ENCODE measurements around the gene ANKRD13B. TPM values are rescaled to one million over a fixed set of nuclear protein-coding genes. Genes with fewer than 3 reads are reported as not detected.
"Not testable (repeated sequence)": the region's sequence is repeated elsewhere in the genome, so short reads cannot be mapped to it uniquely, and the experiment has no call there.

The ANKRD13B gene
- polyA plus RNA-seq (ENCODE audit: low read depth in 6 of 6), result not detected

DNA sequence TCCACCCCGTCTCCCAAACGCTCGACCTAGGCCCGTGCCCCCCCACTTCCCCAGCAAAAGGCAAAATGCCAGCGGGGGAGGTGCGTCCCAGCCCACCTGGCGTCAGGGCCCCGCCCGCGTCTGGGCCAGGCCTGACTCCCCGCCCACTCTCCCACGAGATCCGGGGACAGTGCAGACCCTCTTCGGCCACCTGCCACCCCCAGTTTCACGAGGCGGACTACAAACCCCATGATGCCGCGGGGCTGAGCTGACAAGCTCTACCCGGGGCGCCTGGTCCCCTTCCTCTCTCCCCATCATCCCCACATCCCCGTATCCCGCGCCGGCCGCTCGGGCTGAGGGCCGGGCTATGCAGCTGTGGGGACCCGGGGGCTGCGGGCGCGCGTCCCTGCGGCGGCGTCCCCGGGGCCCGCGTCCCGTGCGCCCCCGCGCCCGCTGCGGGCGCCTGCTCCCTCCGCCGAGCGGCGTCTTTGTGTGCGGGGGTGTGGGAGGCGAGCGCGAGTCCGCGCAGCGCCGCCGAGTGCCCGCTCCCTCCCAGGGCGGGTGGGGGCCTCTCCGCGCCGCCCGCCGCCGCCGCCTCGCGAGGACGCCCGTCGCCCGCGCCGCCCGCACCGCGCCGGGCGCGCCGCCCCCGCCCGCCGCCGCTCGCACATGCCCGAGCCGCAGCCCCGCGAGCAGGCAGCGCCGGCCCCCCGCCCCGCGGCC is at the start of gene ANKRD13B:
Gene ANKRD13B, plus strand, starts transcription at position 283 of the 702 bp plus-strand sequence. CDS start 490 bp downstream, outside the sequence.
- Mint-ChIP-seq H3K4me1 (peaks cover 28 to 49% (median 38%) of the 10 kb centered on the region in 3 donors), H3K27ac (peak within 1 kb of the TSS in 4 of 6 donors; percentile 38 to 82 (median 55))

DNA sequence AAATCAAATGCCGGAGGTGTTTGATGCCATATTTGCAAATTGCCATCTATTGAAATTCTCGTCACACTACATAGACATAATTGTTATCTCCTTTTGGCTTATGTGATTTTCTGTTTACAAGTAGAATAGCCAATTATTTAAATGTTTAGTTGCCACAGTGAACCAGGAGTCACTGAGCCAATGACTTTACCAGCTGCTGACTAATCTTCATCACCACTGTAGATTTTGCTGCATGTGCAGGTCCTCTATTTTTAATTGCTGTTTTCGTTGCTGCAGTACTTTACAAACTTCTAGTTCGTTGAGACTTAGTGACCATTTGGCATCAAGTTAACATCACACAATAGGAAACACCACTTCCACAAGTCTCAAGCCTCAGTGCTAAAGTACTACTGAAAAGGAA is 48.9 kb upstream of the ANKRD13B start:
- Mint-ChIP-seq H3K36me3 (peaks cover 0 to 16% of the 10 kb centered on the region in 2 donors), H3K27ac (peak overlapping the region in 1 of 6 donors; percentile 4), H3K4me3 (no peak overlapping the region), H3K4me1 (no peaks in the 10 kb centered on the region), H3K27me3 (no peaks in the 10 kb centered on the region), H3K9me3 (no peaks in the 10 kb centered on the region)
- no peak for DNase-seq
- no peak for ATAC-seq (ENCODE audit: low read depth in 2 of 2)

More for the DNA sequence above, at the start of gene ANKRD13B:
- DNase-seq (peak; percentile 34), ATAC-seq (ENCODE audit: low read depth in 2 of 2) (peak in 1 of 2 donors; percentile 6)
- peak within 1 kb of the TSS; percentile 84 to 94 (median 90) for H3K4me3 Mint-ChIP-seq
- peaks cover 0 to 10% (median 0%) of the 10 kb centered on the region in 3 donors for H3K27me3 Mint-ChIP-seq
- H3K36me3 Mint-ChIP-seq, result no peaks in the 10 kb centered on the region
- no peaks in the 10 kb centered on the region for H3K9me3 Mint-ChIP-seq

DNA sequence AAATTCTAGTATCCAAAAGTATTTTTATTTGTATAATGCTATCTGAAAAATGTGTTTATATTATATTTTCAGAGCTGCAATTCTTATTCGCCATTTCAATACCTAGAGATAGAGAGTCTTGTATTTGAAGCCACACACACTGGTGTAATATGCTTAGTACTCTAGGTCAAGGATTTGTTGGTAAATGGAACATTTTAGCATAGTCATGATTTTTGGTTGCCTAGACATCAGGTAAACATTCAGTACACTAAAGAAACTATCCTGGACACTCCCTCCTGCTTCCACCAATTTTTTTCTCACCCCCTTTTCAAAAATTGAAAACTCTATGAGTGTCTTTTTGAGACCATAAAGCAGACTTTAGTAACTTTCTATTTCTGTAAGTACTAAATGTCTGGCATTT is 46.8 kb upstream of the ANKRD13B start:
- ATAC-seq (ENCODE audit: low read depth in 2 of 2) (no peak), DNase-seq (no peak)
- Mint-ChIP-seq H3K9me3 (no peaks in the 10 kb centered on the region), H3K4me1 (no peaks in the 10 kb centered on the region), H3K36me3 (peaks cover 0 to 16% of the 10 kb centered on the region in 2 donors), H3K27me3 (no peaks in the 10 kb centered on the region), H3K4me3 (no peak overlapping the region), H3K27ac (no peak overlapping the region)

DNA sequence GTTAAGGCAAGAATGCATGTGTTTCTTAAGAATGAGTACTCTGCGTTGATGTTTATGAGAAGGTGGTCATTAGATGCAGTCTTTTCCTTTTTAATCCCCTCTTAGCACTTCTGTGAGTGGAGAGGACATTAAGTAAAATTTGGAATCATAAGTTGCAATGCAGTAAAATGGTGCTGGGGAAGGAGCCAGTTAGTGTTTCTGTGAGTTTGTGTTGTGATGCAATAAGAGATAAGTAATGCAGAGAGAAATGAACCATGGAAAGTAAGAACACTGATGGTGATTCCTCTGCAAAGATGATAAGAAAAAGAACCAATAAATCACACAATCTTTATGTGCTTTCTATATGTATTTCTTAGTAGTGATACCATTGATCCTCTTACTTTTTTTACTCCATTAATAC is 46.1 kb upstream of the ANKRD13B start:
- Mint-ChIP-seq H3K36me3 (peaks cover 0 to 16% of the 10 kb centered on the region in 2 donors), H3K9me3 (no peaks in the 10 kb centered on the region), H3K27ac (peak overlapping the region in 2 of 6 donors; percentile 52 to 72), H3K4me3 (no peak overlapping the region), H3K27me3 (no peaks in the 10 kb centered on the region), H3K4me1 (no peaks in the 10 kb centered on the region)
- DNase-seq (no peak), ATAC-seq (ENCODE audit: low read depth in 2 of 2) (no peak)

DNA sequence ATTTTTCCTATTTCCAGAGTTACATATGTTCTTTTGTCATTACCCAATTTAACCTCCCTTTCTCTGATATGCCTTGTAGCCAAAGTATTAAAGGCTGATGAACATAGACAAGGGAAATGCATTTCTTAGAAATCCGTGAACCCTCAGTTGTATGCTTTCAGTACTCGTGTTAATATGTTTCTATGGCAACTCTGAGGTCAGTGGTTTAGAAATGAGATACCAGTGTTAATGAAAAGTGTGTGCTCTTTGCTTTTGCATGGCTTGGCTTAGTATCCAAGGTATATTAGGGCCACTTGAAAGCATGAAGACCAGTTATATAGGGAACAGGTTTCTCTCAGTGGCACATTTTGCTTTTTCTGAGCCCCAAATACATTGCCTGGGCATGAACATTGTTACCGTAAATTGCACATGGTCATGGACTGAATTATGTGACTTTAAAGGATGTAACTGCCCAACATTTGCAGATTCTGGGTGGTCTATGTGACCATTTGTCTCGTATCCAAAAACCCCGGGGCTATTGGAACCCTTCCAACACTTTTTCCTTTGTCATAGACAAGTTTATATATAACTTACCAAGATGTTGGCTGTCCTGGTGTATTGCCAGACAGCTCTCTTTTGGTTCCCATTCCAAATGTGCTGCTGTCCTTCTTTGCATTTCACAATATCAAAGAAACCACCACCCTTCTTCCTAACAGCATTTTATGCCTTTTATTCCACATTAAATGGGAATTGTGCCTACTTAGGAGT is 43.6 kb upstream of the ANKRD13B start:
- ATAC-seq (ENCODE audit: low read depth in 2 of 2) (no peak), DNase-seq (no peak)
- Mint-ChIP-seq H3K4me1 (no peaks in the 10 kb centered on the region), H3K36me3 (no peaks in the 10 kb centered on the region), H3K4me3 (no peak overlapping the region), H3K9me3 (no peaks in the 10 kb centered on the region), H3K27me3 (no peaks in the 10 kb centered on the region), H3K27ac (no peak overlapping the region)

DNA sequence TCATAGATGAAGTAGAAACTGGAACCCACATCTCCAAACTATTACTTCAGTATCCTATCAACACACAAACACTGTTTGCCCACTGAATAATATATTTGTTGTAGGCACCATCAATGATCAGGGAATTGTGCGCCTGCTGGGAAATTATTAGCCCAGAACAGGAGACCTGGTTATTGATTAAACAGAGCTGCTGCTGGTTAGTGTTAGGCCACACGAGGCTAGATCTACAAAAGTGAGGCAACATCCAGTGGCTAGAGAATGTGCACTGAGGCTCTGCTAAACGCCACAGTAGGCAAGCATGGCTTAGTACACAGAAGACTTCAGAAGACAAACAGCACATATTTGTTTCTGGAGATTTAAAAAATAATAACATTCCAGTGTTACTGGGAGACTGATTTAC is 37.1 kb upstream of the ANKRD13B start:
- DNase-seq (no peak), ATAC-seq (ENCODE audit: low read depth in 2 of 2) (no peak)
- Mint-ChIP-seq H3K36me3 (no peaks in the 10 kb centered on the region), H3K27ac (peak overlapping the region in 1 of 6 donors; percentile 33), H3K4me1 (peaks cover 33 to 55% (median 43%) of the 10 kb centered on the region in 3 donors), H3K9me3 (no peaks in the 10 kb centered on the region), H3K27me3 (no peaks in the 10 kb centered on the region), H3K4me3 (no peak overlapping the region)

DNA sequence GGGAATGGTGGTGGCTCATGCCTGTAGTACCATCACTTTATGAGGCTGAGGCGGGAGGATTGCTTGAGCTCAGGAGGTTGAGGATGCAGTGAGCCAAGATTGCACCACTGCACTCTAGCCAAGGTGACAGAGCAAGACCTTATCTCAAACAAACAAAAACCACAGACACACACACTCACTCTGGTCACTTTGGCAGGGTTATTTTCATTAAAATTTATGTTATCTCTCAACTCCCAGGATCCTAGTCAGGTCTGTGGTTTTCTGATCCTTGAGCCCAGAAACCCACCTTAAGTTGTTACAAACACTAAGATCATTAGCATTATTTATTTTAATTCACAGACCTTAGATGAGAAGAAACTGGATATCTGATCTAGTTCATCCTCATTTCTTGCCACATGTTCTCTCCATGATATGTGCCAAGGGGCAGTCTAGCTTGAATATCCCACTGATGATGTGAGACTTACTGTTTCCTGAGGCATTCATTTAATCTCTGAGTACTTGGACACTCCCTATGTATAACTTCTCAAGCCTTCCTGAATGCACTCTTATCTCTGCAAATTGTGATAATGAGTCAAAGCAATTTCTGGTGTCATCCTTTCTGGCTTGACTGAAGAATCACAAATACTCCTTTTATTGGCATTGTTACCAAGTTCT is 35.7 kb upstream of the ANKRD13B start:
- ATAC-seq (ENCODE audit: low read depth in 2 of 2), result no peak
- Mint-ChIP-seq H3K27me3 (no peaks in the 10 kb centered on the region), H3K4me3 (peak overlapping the region in 5 of 8 donors; percentile 38 to 76 (median 63)), H3K4me1 (peaks cover 46 to 69% (median 57%) of the 10 kb centered on the region in 3 donors), H3K27ac (peak overlapping the region in 5 of 6 donors; percentile 44 to 97 (median 90)), H3K9me3 (no peaks in the 10 kb centered on the region), H3K36me3 (peaks cover 0 to 3% of the 10 kb centered on the region in 2 donors)
- no peak for DNase-seq

DNA sequence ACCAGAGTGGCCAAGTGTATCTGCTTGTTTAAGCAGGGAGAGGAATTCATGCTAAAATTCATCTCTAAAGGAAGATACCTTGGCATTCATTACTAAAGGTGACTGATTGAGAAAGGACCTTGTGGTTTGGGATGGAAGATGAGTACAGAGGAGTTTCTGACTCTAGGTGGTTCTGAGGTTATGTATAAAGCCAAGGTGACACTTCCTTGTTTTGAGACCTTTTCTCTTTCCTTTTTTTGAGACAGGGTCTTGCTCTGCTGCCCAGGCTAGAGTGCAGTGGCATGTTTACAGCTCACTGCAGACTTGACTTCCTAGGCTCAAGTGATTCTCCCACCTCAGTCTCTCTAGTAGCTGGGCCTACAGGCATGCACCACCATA is 35.2 kb upstream of the ANKRD13B start:
- H3K27me3 Mint-ChIP-seq, result no peaks in the 10 kb centered on the region
- H3K27ac Mint-ChIP-seq, result peak overlapping the region in 5 of 6 donors; percentile 61 to 97 (median 90)
- DNase-seq (peak; percentile 44), ATAC-seq (ENCODE audit: low read depth in 2 of 2) (peak; percentile 37 to 53)
- peaks cover 51 to 74% (median 62%) of the 10 kb centered on the region in 3 donors for H3K4me1 Mint-ChIP-seq
- H3K9me3 Mint-ChIP-seq, result no peaks in the 10 kb centered on the region
- H3K4me3 Mint-ChIP-seq, result peak overlapping the region in 7 of 8 donors; percentile 35 to 79 (median 63)
- H3K36me3 Mint-ChIP-seq, result peaks cover 0 to 5% of the 10 kb centered on the region in 2 donors

DNA sequence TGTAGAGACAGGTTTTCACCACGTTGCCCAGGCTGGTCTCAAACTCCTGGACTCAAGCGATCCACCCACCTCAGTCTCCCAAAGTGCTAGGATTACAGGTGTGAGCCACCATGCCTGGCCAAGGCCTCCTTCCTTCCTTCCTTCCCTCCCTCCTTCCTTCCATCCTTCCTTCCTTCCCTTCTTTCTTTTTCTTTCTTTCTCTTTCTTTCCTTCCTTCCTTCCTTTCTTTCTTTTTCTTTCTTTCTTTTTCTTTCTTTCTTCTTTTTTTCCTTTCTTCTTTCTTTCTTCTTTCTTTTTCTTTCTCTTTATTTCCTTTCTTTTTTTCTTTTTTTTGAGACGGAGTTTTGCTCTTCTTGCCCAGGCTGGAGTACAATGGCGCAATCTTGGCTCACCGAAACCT is 34.8 kb upstream of the ANKRD13B start:
- Mint-ChIP-seq H3K4me1 (peaks cover 54 to 78% (median 65%) of the 10 kb centered on the region in 3 donors), H3K4me3 (peak overlapping the region in 7 of 8 donors; percentile 22 to 79 (median 63)), H3K27ac (peak overlapping the region; percentile 57 to 97 (median 90))
- not testable (repeated sequence) for H3K9me3 Mint-ChIP-seq; ATAC-seq (ENCODE audit: low read depth in 2 of 2); H3K36me3 Mint-ChIP-seq; DNase-seq; H3K27me3 Mint-ChIP-seq

DNA sequence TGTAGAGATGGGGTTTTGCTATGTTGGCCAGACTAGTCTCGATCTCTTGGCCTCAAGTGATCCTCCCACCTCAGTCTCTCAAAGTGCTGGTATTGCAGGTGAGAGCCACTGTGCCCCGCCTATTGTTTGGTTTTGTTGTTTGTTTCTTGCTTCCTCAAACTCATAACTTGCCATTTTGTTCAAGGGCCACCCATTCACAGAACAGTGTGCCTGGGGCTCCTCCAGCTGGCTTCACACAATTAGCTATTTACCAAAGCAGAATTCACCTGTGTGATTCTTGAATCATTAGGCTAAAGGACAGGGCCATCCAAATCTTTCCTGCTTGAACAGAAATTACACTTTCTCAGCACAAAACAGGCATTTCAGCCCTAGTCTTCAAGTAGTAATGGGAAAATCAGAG is 33.3 kb upstream of the ANKRD13B start:
- H3K4me1 Mint-ChIP-seq, result peaks cover 62 to 89% (median 75%) of the 10 kb centered on the region in 3 donors
- H3K36me3 Mint-ChIP-seq, result peaks cover 0 to 5% of the 10 kb centered on the region in 2 donors
- H3K9me3 Mint-ChIP-seq, result no peaks in the 10 kb centered on the region
- no peaks in the 10 kb centered on the region for H3K27me3 Mint-ChIP-seq
- ATAC-seq (ENCODE audit: low read depth in 2 of 2), result no peak
- H3K27ac Mint-ChIP-seq, result peak overlapping the region in 4 of 6 donors; percentile 41 to 99 (median 97)
- peak overlapping the region in 6 of 8 donors; percentile 56 to 88 (median 82) for H3K4me3 Mint-ChIP-seq
- no peak for DNase-seq

DNA sequence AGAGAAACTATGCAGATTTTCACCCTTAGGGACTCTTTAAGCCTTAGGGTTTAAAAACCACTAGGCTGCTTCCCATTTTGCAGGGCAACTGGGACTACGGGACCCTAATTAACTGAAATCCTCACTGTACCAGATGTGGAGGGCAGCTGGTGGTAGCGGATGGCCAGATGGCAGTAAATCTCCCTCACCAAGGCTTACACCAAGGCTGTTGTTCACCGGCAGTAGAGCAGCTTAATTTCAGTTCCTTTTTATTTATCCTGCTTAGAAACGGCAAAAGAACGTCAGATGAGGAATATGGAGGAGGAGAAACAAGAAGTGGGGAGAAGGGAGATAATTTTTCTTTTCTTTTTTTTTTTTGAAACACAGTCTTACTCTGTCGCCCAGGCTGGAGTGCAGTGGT is 32.6 kb upstream of the ANKRD13B start:
- ATAC-seq (ENCODE audit: low read depth in 2 of 2) (peak; percentile 59 to 65), DNase-seq (peak; percentile 71)
- Mint-ChIP-seq H3K9me3 (no peaks in the 10 kb centered on the region), H3K27me3 (no peaks in the 10 kb centered on the region), H3K36me3 (peaks cover 0 to 5% of the 10 kb centered on the region in 2 donors), H3K27ac (peak overlapping the region; percentile 82 to 99 (median 96)), H3K4me3 (peak overlapping the region; percentile 29 to 88 (median 76)), H3K4me1 (peaks cover 58 to 90% (median 73%) of the 10 kb centered on the region in 3 donors)

DNA sequence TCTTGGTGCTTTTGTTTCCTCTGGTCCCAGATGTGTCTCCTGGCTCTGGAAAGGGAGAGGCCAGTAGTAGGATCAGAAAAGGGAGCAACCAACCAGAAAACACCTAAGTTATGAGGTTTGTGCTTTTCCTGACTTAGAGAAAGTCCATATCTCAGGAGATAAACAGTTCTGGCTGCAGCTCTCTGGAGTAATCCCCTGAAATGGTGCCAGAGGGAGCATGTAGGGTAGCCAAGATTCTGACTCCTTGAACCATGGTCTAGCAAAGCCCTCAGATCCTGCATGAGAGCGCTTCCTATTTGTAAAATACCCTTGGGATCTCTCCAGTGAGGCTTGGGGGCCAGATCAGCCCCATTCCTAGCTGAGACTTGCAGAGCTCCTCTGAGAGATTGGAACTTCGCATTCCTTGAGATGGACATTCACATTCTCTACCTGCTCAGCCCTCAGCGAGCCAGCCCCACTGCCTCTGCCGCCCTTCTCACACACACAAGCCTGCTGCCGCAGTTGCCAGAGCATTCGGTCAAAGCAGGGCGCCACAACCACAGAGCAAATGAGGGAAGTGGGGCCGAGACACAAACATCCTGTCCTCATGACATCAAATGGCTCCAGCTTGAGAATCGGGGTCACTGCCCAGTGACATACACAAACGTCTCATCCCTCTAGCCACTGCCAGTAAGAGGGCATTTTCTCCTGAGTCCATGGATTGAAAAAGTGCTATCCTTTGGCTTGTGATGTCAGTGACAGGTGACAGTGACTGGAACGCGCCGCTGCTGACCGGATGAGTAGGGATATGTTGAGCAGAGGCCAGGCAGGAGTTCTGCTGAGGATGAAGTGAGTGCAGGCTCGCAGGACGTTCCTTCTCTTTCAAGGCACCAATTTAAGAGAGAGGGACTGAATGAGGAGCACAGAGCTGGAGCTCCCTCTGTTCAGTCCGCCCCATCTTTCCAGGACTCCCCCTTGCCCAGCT is 31.1 kb upstream of the ANKRD13B start:
- H3K27ac Mint-ChIP-seq, result peak overlapping the region; percentile 96 to 99 (median 98)
- peaks cover 0 to 5% of the 10 kb centered on the region in 2 donors for H3K36me3 Mint-ChIP-seq
- H3K4me1 Mint-ChIP-seq, result peaks cover 66 to 86% (median 79%) of the 10 kb centered on the region in 3 donors
- peak; percentile 29 to 53 for ATAC-seq (ENCODE audit: low read depth in 2 of 2)
- DNase-seq, result peak; percentile 77
- no peaks in the 10 kb centered on the region for H3K27me3 Mint-ChIP-seq
- peak overlapping the region; percentile 62 to 88 (median 81) for H3K4me3 Mint-ChIP-seq
- no peaks in the 10 kb centered on the region for H3K9me3 Mint-ChIP-seq
